H1 (cell line): ENCODE results near the gene AVL9. TPM values are rescaled to one million over a fixed set of nuclear protein-coding genes. Genes with fewer than 3 reads are reported as not detected.

ENCODE experiments used
- CTCF ChIA-PET: fragments of 300-600 bp; sonication (Branson Sonifier 250); formaldehyde crosslinking; loops from one replicate; lab custom pipeline; 2021; ENCODE audit not compliant: partially characterized antibody; lab: Charles Lee
- POLR2A ChIA-PET: fragments of 300-600 bp; sonication (Branson Sonifier 250); formaldehyde crosslinking; loops from one replicate; lab custom pipeline; 2021; ENCODE audit warnings: inconsistent platforms; ENCODE audit not compliant: partially characterized antibody; lab: Charles Lee
- DNase-seq, 2 experiments: peaks; one replicate each; pipeline versions ENCODE4 v3.0.0 to v3.0.0-alpha.2; 2010 to 2022; ENCODE audit warnings: low spot score in 2 of 2, low read depth in 1 of 2, mixed read lengths in 1 of 2
- FAIRE-seq: peaks from 2 replicates; lab custom pipeline; 2011; peaks lifted over from hg19 to GRCh38; lab: Jason Lieb, UNC
- H2AFZ ChIP-seq: 2 replicates; pipeline ENCODE4 v1.8.1; 2012; ENCODE audit warnings: low read length, inconsistent platforms
- H2AK5ac ChIP-seq: 2 replicates; pipeline ENCODE4 v1.6.1; 2013; ENCODE audit warnings: low read depth, low read length
- H2BK120ac ChIP-seq: replicated peaks from 2 replicates; pipeline ENCODE3; 2013; ENCODE audit warnings: low read depth, low read length, inconsistent platforms
- H2BK12ac ChIP-seq: 2 replicates; pipeline ENCODE4 v1.6.1; 2013; ENCODE audit warnings: low read depth, low read length
- H2BK15ac ChIP-seq: 2 replicates; pipeline ENCODE4 v1.6.1; 2013; ENCODE audit warnings: low read length
- H2BK20ac ChIP-seq: 2 replicates; pipeline ENCODE4 v1.6.1; 2013; ENCODE audit warnings: low read length
- H2BK5ac ChIP-seq: 2 replicates; pipeline ENCODE4 v1.6.1; 2013; ENCODE audit warnings: low read depth, low read length
- H3K14ac ChIP-seq: 2 replicates; pipeline ENCODE4 v1.6.1; 2013; ENCODE audit warnings: inconsistent platforms; ENCODE audit not compliant: insufficient read length
- H3K18ac ChIP-seq: 2 replicates; pipeline ENCODE4 v1.6.1; 2013; ENCODE audit warnings: low read length; ENCODE audit errors: extremely low read depth
- H3K23ac ChIP-seq: 2 replicates; pipeline ENCODE4 v1.6.1; 2013; ENCODE audit warnings: inconsistent platforms; ENCODE audit not compliant: insufficient read length
- H3K23me2 ChIP-seq: 2 replicates; pipeline ENCODE4 v1.6.1; 2013; ENCODE audit warnings: low read depth, low read length
- H3K27ac ChIP-seq: 2 replicates; pipeline ENCODE4 v1.6.1; 2011; ENCODE audit warnings: low read depth, low read length, inconsistent platforms
- H3K27me3 ChIP-seq, 4 experiments: replicated peaks in 1 of 4; 1 replicate in 1 of 4; 2 replicates in 3 of 4; pipeline versions ENCODE4 v1.6.1 to v1.8.1; 2011 to 2013; ENCODE audit warnings: low read length in 3 of 4, mild to moderate bottlenecking in 3 of 4, inconsistent platforms in 2 of 4, mixed read lengths in 2 of 4, moderate library complexity in 1 of 4; ENCODE audit not compliant: control insufficient read depth in 3 of 4, insufficient read depth in 3 of 4; ENCODE audit errors: extremely low read depth in 1 of 4
- H3K36me3 ChIP-seq, 4 experiments: 2 replicates each; pipeline versions ENCODE4 v1.6.1 to v1.8.1; 2011 to 2013; ENCODE audit warnings: mild to moderate bottlenecking in 4 of 4, low read length in 3 of 4, moderate library complexity in 2 of 4, control low read depth in 1 of 4, inconsistent platforms in 1 of 4; ENCODE audit not compliant: insufficient read depth in 4 of 4, control insufficient read depth in 2 of 4
- H3K4ac ChIP-seq: replicated peaks from 2 replicates; pipeline ENCODE3; 2013; ENCODE audit warnings: low read length, low read depth, mixed read lengths, inconsistent platforms; ENCODE audit not compliant: insufficient read length
- H3K4me1 ChIP-seq, 4 experiments: replicated peaks in 1 of 4; 1 replicate in 1 of 4; 2 replicates in 3 of 4; pipeline versions ENCODE4 v1.6.1 to v1.8.1; 2011 to 2013; ENCODE audit warnings: low read length in 3 of 4, inconsistent platforms in 2 of 4, mixed read lengths in 1 of 4; ENCODE audit not compliant: insufficient read depth in 4 of 4, control insufficient read depth in 3 of 4
- H3K4me2 ChIP-seq, 2 experiments: 2 replicates each; pipeline versions ENCODE4 v1.6.1 to v1.8.1; 2011 to 2013; ENCODE audit warnings: low read depth in 2 of 2, low read length in 2 of 2, control low read depth in 1 of 2, inconsistent platforms in 1 of 2, mild to moderate bottlenecking in 1 of 2; ENCODE audit not compliant: insufficient read depth in 1 of 2
- H3K4me3 ChIP-seq, 4 experiments: fragments of 200-600, 300-600 bp in 1 of 4; sonication (generic), shearing (Covaris generic), sonication (Bioruptor Twin) in 1 of 4; 2 replicates each; pipeline versions ENCODE4 v1.5.1 to v1.8.1; 2011 to 2016; ENCODE audit warnings: low read length in 4 of 4, low read depth in 3 of 4, control low read depth in 2 of 4, inconsistent platforms in 2 of 4, mild to moderate bottlenecking in 2 of 4, mixed read lengths in 1 of 4, moderate library complexity in 1 of 4; ENCODE audit not compliant: insufficient read depth in 2 of 4; ENCODE audit errors: extremely low read depth in 1 of 4
- H3K56ac ChIP-seq: replicated peaks from 2 replicates; pipeline ENCODE3; 2013; ENCODE audit warnings: low read depth, mild to moderate bottlenecking, mixed read lengths, low read length, inconsistent platforms; ENCODE audit not compliant: insufficient read length
- H3K79me1 ChIP-seq: 2 replicates; pipeline ENCODE4 v1.6.1; 2013; ENCODE audit warnings: low read depth, low read length, control low read depth
- H3K79me2 ChIP-seq, 2 experiments: 2 replicates each; pipeline versions ENCODE4 v1.6.1 to v1.8.1; 2012 to 2013; ENCODE audit warnings: low read length in 2 of 2, mild to moderate bottlenecking in 2 of 2, inconsistent platforms in 1 of 2; ENCODE audit not compliant: insufficient read depth in 2 of 2, control insufficient read depth in 1 of 2
- H3K9ac ChIP-seq, 4 experiments: replicated peaks in 1 of 4; 1 replicate in 1 of 4; 2 replicates in 3 of 4; pipeline versions ENCODE4 v1.6.1 to v1.8.1; 2011 to 2013; ENCODE audit warnings: low read depth in 3 of 4, low read length in 3 of 4, control low read depth in 2 of 4, mild to moderate bottlenecking in 2 of 4, moderate library complexity in 2 of 4, inconsistent platforms in 1 of 4; ENCODE audit errors: extremely low read depth in 1 of 4
- H3K9me3 ChIP-seq, 2 experiments: 2 replicates each; pipeline versions ENCODE4 v1.6.1 to v1.8.1; 2012 to 2013; ENCODE audit warnings: mild to moderate bottlenecking in 2 of 2, moderate library complexity in 2 of 2, control low read depth in 1 of 2, inconsistent platforms in 1 of 2, low read depth in 1 of 2, low read length in 1 of 2, mixed read lengths in 1 of 2; ENCODE audit not compliant: insufficient read depth in 2 of 2
- H4K20me1 ChIP-seq, 2 experiments: replicated peaks in 1 of 2; 2 replicates each; pipeline versions ENCODE3 to v1.8.1; 2011 to 2013; ENCODE audit warnings: inconsistent platforms in 2 of 2, low read length in 2 of 2, mild to moderate bottlenecking in 1 of 2; ENCODE audit not compliant: insufficient read depth in 2 of 2, control insufficient read depth in 1 of 2
- H4K5ac ChIP-seq: 2 replicates; pipeline ENCODE4 v1.6.1; 2013; ENCODE audit warnings: low read length, low read depth, mixed read lengths, inconsistent platforms; ENCODE audit not compliant: insufficient read length
- H4K8ac ChIP-seq: 2 replicates; pipeline ENCODE4 v1.8.0; 2013; ENCODE audit warnings: mild to moderate bottlenecking, moderate library complexity, low read length, inconsistent platforms; ENCODE audit not compliant: insufficient read depth; ENCODE audit errors: extremely low read depth
- H4K91ac ChIP-seq: replicated peaks from 2 replicates; pipeline ENCODE3; 2013; ENCODE audit warnings: low read length, mixed read lengths, inconsistent platforms; ENCODE audit not compliant: insufficient read length
- BACH1 ChIP-seq: IDR thresholded peaks from 2 replicates; pipeline ENCODE4 v1.6.1; 2012; ENCODE audit warnings: low read length, improper control_type of control experiment
- HDAC6 ChIP-seq: IDR thresholded peaks from one replicate; pipeline ENCODE4 v1.7.1; 2012; ENCODE audit warnings: low read depth, mild to moderate bottlenecking, inconsistent platforms, low read length, moderate library complexity
- NRF1 ChIP-seq: IDR thresholded peaks from 2 replicates; pipeline ENCODE4 v1.6.1; 2011; ENCODE audit warnings: mild to moderate bottlenecking, low read depth, low read length, improper control_type of control experiment
- TEAD4 ChIP-seq: IDR thresholded peaks from 2 replicates; pipeline ENCODE4 v1.6.1; 2012; ENCODE audit warnings: low read depth, low read length, inconsistent platforms, mixed read lengths
- YY1 ChIP-seq: IDR thresholded peaks from 2 replicates; pipeline ENCODE4 v1.6.1; 2011; ENCODE audit warnings: low read depth, mild to moderate bottlenecking, low read length
- WGBS, 2 experiments: shearing (Covaris generic) in 1 of 2; methylation state at CpG; one replicate each; pipeline versions ENCODE4 v1.1.6 to v1.1.7; 2013 to 2015; ENCODE audit warnings: low lambda C conversion rate in 2 of 2, mixed read lengths in 2 of 2, inconsistent platforms in 1 of 2, low coverage in 1 of 2, missing lambda C conversion rate in 1 of 2; ENCODE audit not compliant: insufficient replicate concordance in 2 of 2, insufficient coverage in 1 of 2, insufficient read length in 1 of 2; ENCODE audit errors: extremely low coverage in 1 of 2, missing lambda C conversion rate in 1 of 2; 5-methylcytosine and 5-hydroxymethylcytosine counted together
- polyA plus RNA-seq, 7 experiments: library from polyadenylated mRNA; depleted of rRNA in 3 of 7; stranded (reverse) in 5 of 7; unstranded in 2 of 7; fragments of >200 nt in 5 of 7; fragments of 200-250 nt in 2 of 7; gene quantifications; 1 replicate in 5 of 7; 2 replicates in 1 of 7; 4 replicates in 1 of 7; pipeline versions ENCODE4 v1.2.1 to v1.2.3, GENCODE V29; 2011 to 2013; ENCODE audit warnings: missing spikeins in 2 of 7, mixed read lengths in 2 of 7
- total RNA-seq: library from RNA; stranded (reverse); fragmentation: NEBNext Ultra II Directional; extraction: Animal tissue kit (Norgen Biotek cat#: 25700); gene quantifications from 2 replicates; pipeline ENCODE4 v1.2.1, GENCODE V29; 2021

Gene AVL9
- total and polyA plus RNA-seq, 2 of the 8 experiments (the other 6 are each of a cell fraction or from before 2014, with no cell fraction given), result 15.5 to 42.1 TPM

DNA sequence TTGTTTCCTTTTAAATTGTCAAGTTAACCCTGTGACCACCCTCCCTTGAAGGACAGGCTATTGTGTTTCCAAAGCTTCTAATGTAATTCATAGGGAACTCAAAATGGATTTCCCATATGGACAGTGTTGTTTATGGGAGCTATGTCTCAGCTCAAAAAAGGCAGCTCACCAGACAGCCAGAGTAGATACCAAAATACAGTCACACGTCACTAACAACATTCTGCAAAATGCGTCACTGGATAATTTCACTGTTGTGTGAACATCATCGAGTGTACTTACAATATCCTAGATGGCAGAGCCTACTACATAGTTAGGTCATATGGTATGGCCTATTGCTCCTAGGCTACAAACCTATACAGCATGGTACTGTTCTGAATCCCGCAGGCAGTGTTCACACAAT is 97.4 kb downstream of the AVL9 start:
- ChIA-PET CTCF (interaction anchor here (0.6 to 0.9 kb wide), 2 partner anchors 17 to 18 kb away, joined by 3 to 4 read pairs; no protein-coding TSS in a partner anchor), POLR2A (interaction anchor here (2.0 kb wide), 1 partner anchor 97 kb away, joined by 6 read pairs; the partner anchor contains the start of gene AVL9)
- Histone ChIP-seq H3K14ac (no peak overlapping the region), H3K4me2 (no peak overlapping the region), H2AK5ac (no peak overlapping the region), H3K4ac (no peak overlapping the region), H3K79me2 (no peaks in the 10 kb centered on the region), H3K36me3 (peaks cover 0 to 13% (median 4%) of the 10 kb centered on the region in 4 experiments; a peak in 4 of 8 replicates), H3K23ac (no peak overlapping the region), H3K27me3 (no peaks in the 10 kb centered on the region), H2BK5ac (no peak overlapping the region), H2AFZ (no peak overlapping the region), H3K27ac (no peak overlapping the region), H4K5ac (no peak overlapping the region), H4K20me1 (no peaks in the 10 kb centered on the region), H2BK120ac (no peak overlapping the region), H3K4me1 (peaks cover 0 to 8% (median 3%) of the 10 kb centered on the region in 4 experiments; a peak in 3 of 7 replicates), H3K9ac (no peak overlapping the region), H2BK20ac (no peak overlapping the region), H3K23me2 (no peaks in the 10 kb centered on the region), H4K91ac (no peak overlapping the region), H2BK15ac (no peak overlapping the region), H3K79me1 (no peaks in the 10 kb centered on the region; the same call in 1 of the 2 replicates), H3K56ac (no peak overlapping the region), H3K4me3 (no peak overlapping the region), H4K8ac (no peak overlapping the region), H2BK12ac (no peak overlapping the region), H3K9me3 (no peaks in the 10 kb centered on the region; a peak in 1 of 4 replicates), H3K18ac (no peak overlapping the region)
- DNase-seq, result no peak
- 83% methylated on average over 4 of the region's 4 CpGs; no CpG with 5 or more reads in 1 of the 2 experiments for WGBS, 2 experiments
- FAIRE-seq, result no peak
- TF ChIP-seq NRF1 (no peak), HDAC6 (no peak), TEAD4 (no peak), BACH1 (no peak), YY1 (no peak)
